Neutrophil (primary cell): ENCODE results near the gene MYL3.

ENCODE experiments used
- H3K27ac ChIP-seq: fragments of 200-600 bp; sonication (generic); 2 replicates; pipeline ENCODE4 v1.5.1; 2016; ENCODE audit warnings: mild to moderate bottlenecking, moderate library complexity
- H3K27me3 ChIP-seq: fragments of 200-600 bp; sonication (generic); 2 replicates; pipeline ENCODE4 v1.6.0; 2016; ENCODE audit warnings: mild to moderate bottlenecking
- H3K36me3 ChIP-seq: fragments of 200-600 bp; sonication (generic); 2 replicates; pipeline ENCODE4 v1.5.1; 2017
- H3K4me1 ChIP-seq, 2 experiments: fragments of 200-600 bp in 1 of 2; sonication (generic) in 1 of 2; 1 replicate in 1 of 2; 2 replicates in 1 of 2; pipeline versions ENCODE4 v1.5.1 to v1.6.1; 2013 to 2016; ENCODE audit warnings: low read depth in 1 of 2, low read length in 1 of 2, mild to moderate bottlenecking in 1 of 2, moderate library complexity in 1 of 2; ENCODE audit not compliant: control insufficient read depth in 1 of 2, insufficient read depth in 1 of 2
- H3K4me3 ChIP-seq, 2 experiments: fragments of 200-600 bp in 1 of 2; sonication (generic) in 1 of 2; 1 replicate in 1 of 2; 2 replicates in 1 of 2; pipeline ENCODE4 v1.5.1; 2013 to 2016; ENCODE audit warnings: low read depth in 1 of 2, low read length in 1 of 2, mild to moderate bottlenecking in 1 of 2, moderate library complexity in 1 of 2
- H3K9me3 ChIP-seq: fragments of 200-600 bp; sonication (generic); 2 replicates; pipeline ENCODE4 v1.5.1; 2016
- TF ChIP-seq, protein P1 (sequence below): fragments of 200-600 bp; sonication (generic); IDR thresholded peaks from 2 replicates; pipeline ENCODE4 v1.5.1; 2016; ENCODE audit warnings: antibody characterized with exemption

MYL3 gene

DNA sequence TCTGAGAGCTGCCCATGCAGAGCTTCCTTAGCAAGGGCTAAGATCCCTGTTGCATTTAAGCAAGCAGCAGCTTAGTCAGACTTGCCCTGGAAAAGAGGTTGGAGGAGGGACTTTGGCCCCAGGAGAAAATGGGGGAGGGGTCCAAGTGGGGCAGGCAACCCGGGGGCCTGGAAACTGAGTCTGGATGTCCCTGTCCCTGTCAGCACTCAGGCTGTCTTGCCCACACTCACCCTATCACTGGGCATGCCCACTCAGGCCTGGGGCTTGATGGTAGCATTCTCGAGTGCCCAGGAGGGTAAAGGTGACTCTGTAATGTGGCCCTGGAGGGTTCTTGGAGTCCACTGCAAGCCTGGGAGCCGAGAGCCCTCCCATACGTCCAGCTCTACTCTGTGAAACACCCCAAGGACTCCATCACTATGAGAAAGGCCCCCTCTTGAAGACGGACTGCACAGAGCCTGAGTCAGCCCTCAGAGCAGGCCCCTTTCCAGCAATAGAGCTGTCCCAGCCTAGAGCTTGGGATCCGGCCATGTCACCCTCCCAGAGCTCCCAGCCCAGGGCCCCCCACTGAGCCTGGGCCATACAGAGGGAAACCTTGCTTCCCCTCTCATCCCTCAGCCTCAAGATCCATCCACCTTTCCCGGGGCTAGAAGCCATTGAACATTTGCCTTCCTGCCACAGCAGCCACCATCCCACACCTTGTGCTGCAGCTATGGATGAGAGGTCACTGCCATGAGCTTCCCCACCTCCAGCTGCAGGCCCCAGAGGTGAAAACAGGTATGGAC is 13.4 kb downstream of the MYL3 start:
- Histone ChIP-seq H3K27me3 (peaks cover 37% of the 10 kb centered on the region), H3K36me3 (no peaks in the 10 kb centered on the region)

DNA sequence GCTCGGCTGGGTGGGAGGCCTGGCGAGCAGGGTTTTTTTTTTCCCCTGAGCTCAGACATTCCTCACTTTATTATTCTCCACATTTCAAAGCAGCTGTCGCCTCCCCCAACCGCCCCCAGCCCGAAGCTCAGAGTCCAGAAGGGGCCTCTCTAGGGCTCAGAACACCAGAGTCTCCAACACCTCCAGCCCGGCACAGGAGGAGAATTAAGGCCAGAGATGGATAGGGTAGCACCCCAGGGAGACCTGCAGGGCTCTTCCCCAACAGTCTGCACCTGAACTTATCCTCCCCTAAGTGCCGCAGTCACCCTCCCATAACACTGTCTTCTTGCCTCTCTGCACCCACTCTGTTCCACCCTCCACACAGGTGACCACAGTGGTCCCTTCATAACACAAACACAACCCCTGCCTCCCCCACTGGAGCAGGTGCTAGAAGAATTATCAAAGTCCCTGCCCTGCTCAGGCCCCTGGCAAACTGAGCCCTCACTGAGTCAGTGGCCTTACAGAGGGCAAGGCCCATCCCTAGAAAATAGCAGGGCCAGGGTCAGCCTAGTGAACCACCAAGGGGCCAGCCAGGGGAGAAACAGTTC is 14.1 kb downstream of the MYL3 start:
- TF ChIP-seq, protein P1, sequence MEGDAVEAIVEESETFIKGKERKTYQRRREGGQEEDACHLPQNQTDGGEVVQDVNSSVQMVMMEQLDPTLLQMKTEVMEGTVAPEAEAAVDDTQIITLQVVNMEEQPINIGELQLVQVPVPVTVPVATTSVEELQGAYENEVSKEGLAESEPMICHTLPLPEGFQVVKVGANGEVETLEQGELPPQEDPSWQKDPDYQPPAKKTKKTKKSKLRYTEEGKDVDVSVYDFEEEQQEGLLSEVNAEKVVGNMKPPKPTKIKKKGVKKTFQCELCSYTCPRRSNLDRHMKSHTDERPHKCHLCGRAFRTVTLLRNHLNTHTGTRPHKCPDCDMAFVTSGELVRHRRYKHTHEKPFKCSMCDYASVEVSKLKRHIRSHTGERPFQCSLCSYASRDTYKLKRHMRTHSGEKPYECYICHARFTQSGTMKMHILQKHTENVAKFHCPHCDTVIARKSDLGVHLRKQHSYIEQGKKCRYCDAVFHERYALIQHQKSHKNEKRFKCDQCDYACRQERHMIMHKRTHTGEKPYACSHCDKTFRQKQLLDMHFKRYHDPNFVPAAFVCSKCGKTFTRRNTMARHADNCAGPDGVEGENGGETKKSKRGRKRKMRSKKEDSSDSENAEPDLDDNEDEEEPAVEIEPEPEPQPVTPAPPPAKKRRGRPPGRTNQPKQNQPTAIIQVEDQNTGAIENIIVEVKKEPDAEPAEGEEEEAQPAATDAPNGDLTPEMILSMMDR: no peak
- H3K27me3 ChIP-seq: peaks cover 45% of the 10 kb centered on the region
- H3K27ac ChIP-seq: no peak overlapping the region
- H3K4me1 ChIP-seq: peaks cover 5 to 15% of the 10 kb centered on the region in 2 experiments
- H3K4me3 ChIP-seq: no peak overlapping the region
- H3K36me3 ChIP-seq: no peaks in the 10 kb centered on the region
- no peaks in the 10 kb centered on the region for H3K9me3 ChIP-seq

More for the DNA sequence above, 13.4 kb downstream of the MYL3 start:
- peaks cover 5 to 15% of the 10 kb centered on the region in 2 experiments for H3K4me1 ChIP-seq
- no peak overlapping the region for H3K4me3 ChIP-seq
- H3K27ac ChIP-seq: no peak overlapping the region
- TF ChIP-seq, protein P1: no peak
- H3K9me3 ChIP-seq: no peaks in the 10 kb centered on the region

DNA sequence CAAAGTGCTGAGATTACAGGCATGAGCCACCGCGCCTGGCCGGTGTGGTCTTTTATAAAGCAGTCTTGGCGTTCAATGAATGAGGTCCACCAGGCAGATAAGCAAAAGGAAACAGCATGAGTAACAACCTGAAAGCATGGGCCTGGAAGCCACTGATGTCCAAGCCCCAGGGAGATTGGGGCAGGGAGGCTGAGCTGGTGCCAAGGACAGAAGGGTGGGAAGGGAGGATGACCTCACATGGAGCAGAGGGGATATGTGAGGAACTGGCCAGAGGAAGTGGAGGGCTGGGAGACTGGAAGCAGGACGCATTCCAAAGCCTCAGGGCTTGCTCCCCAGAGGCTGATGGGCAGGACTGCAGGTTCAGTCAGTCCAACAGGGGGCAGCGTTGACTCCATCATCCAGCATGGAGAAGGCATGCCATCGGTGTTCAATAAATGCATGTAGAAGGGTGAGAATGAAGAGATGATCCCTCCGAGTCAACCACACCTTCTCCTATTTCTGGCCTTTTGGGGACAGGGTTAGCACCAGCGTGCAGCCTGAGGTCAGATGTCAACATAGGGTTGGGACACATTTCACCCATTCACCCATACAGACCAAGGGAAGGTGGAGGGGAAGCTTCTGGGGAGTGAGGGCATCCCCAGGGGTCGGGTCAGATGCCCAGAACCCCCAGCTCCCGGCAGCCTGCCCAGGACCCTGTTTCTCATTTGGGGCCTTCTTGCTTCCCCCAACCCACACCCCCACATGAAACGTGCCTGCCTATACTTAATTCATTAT is 14.8 kb downstream of the MYL3 start:
- Histone ChIP-seq H3K9me3 (no peaks in the 10 kb centered on the region), H3K27ac (no peak overlapping the region), H3K4me1 (peaks cover 5 to 15% of the 10 kb centered on the region in 2 experiments), H3K4me3 (no peak overlapping the region), H3K36me3 (no peaks in the 10 kb centered on the region), H3K27me3 (peaks cover 51% of the 10 kb centered on the region)
- TF ChIP-seq, protein P1: no peak

DNA sequence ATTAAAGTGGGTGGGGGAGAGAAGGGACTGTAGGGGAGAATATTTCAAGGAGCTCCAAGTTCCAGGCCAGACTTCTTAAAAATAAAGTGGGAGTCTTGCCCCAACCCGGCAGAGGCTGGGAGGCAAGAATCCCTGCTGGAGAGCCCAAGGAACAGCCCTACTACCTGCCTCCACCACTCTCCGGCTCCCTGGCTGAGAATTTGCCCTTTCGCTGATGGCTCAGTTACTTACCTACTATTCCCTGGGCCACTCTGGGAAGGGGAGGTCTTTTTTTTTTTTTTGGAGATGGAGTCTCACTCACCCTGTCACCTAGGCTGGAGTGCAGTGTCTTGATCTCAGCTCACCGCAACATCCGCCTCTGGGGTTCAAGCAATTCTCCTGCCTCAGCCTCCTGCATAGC is 15.5 kb downstream of the MYL3 start:
- Histone ChIP-seq H3K4me1 (peaks cover 5 to 15% of the 10 kb centered on the region in 2 experiments), H3K27me3 (peaks cover 59% of the 10 kb centered on the region), H3K4me3 (no peak overlapping the region), H3K36me3 (no peaks in the 10 kb centered on the region), H3K9me3 (no peaks in the 10 kb centered on the region), H3K27ac (no peak overlapping the region)
- TF ChIP-seq, protein P1: no peak

DNA sequence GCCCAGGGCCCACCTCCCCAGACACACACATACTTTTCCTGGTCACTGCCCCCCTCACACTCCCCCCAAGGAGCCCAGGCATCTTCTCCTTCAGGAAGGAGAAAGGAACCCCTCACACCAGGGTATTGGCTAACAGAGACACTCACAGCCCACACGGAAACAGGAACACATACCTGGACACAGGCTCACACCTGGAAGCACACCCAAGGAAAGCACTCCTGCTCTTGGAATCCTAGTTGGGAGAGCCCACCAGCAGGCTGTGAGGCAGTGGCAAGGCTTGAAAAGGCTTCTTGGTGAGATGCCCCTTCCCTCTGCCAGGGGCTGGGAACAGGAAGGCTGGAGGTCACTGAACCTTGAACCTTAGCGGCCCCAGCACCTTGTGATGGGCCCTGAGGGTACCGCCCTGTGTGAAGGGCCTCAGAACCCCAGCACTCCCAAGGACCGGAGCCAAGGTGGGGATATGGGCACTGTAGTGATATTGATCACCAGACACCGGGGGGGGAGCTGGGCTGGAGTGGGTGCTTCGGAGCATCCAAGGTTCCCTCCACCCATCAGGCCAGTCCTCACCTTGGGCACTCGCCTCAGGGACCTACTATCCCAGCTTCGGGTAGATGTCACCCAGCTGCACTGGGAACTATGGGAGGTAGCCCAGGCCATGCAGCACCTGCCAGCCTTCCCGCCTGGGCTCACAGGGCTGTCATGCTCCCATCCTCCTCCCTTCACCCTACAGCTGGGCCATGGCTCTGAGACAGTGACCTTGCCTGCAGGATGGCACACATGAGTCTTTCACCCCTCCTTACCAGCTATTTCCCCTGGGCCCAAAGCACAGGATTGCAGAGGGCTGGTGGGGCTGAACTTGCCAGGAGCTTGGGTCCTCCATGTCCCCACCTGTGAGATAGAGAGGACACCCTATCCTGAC is 16.4 kb downstream of the MYL3 start:
- Histone ChIP-seq H3K27ac (no peak overlapping the region), H3K4me3 (no peak overlapping the region)
- TF ChIP-seq, protein P1: no peak

More for the DNA sequence above, 16.4 kb downstream of the MYL3 start:
- H3K9me3 ChIP-seq: no peaks in the 10 kb centered on the region
- H3K36me3 ChIP-seq: no peaks in the 10 kb centered on the region
- H3K4me1 ChIP-seq: peaks cover 5 to 15% of the 10 kb centered on the region in 2 experiments
- peaks cover 66% of the 10 kb centered on the region for H3K27me3 ChIP-seq
